Mesendoderm (in vitro differentiated cells): ENCODE measurements around the gene POLD2.
A peak's percentile ranks its signal among the peaks of the same experiment; 100 is the strongest.
"Not testable (repeated sequence)": the region's sequence is repeated elsewhere in the genome, so short reads cannot be mapped to it uniquely, and the experiment has no call there.

Source experiments
- DNase-seq: peaks from one replicate; pipeline ENCODE4 v3.0.0; 2013
- H2AK5ac ChIP-seq: 2 replicates; pipeline ENCODE4 v1.6.1; 2013; ENCODE audit warnings: low read length, inconsistent platforms
- H2BK120ac ChIP-seq: 2 replicates; pipeline ENCODE4 v1.6.1; 2013; ENCODE audit warnings: low read depth, mild to moderate bottlenecking, low read length, moderate library complexity, mixed read lengths
- H2BK15ac ChIP-seq: replicated peaks from 2 replicates; pipeline ENCODE4 v1.6.1; 2013; ENCODE audit warnings: low read depth, mild to moderate bottlenecking, moderate library complexity
- H2BK5ac ChIP-seq: 2 replicates; pipeline ENCODE4 v1.6.1; 2013; ENCODE audit warnings: low read length, inconsistent platforms
- H3K18ac ChIP-seq: 2 replicates; pipeline ENCODE4 v1.6.1; 2013; ENCODE audit warnings: mild to moderate bottlenecking, low read length, mixed read lengths
- H3K23ac ChIP-seq: one replicate; pipeline ENCODE4 v1.6.1; 2013; ENCODE audit warnings: low read length
- H3K27ac ChIP-seq: 2 replicates; pipeline ENCODE4 v1.5.1; 2013; ENCODE audit warnings: low read depth, mild to moderate bottlenecking, inconsistent platforms, low read length, moderate library complexity
- H3K27me3 ChIP-seq: 2 replicates; pipeline ENCODE4 v1.6.1; 2013; ENCODE audit warnings: low read length, control low read depth, mild to moderate bottlenecking, inconsistent platforms; ENCODE audit not compliant: insufficient read depth, poor library complexity
- H3K36me3 ChIP-seq: 2 replicates; pipeline ENCODE4 v1.6.1; 2013; ENCODE audit warnings: low read length, inconsistent platforms; ENCODE audit not compliant: control insufficient read depth, insufficient read depth
- H3K4ac ChIP-seq: one replicate; pipeline ENCODE4 v1.6.1; 2013; ENCODE audit warnings: low read depth, mild to moderate bottlenecking, low read length, moderate library complexity
- H3K4me1 ChIP-seq: 2 replicates; pipeline ENCODE4 v1.6.1; 2013; ENCODE audit warnings: low read depth, low read length, inconsistent platforms; ENCODE audit not compliant: control insufficient read depth
- H3K4me2 ChIP-seq: 2 replicates; pipeline ENCODE4 v1.6.1; 2013; ENCODE audit warnings: low read length
- H3K4me3 ChIP-seq: 2 replicates; pipeline ENCODE4 v1.5.1; 2013; ENCODE audit warnings: mild to moderate bottlenecking, low read length
- H3K56ac ChIP-seq: one replicate; pipeline ENCODE4 v1.6.1; 2013; ENCODE audit warnings: low read length
- H3K79me1 ChIP-seq: 2 replicates; pipeline ENCODE4 v1.6.1; 2013; ENCODE audit warnings: low read length, inconsistent platforms
- H3K79me2 ChIP-seq: 2 replicates; pipeline ENCODE4 v1.6.1; 2013; ENCODE audit warnings: mild to moderate bottlenecking, low read length; ENCODE audit not compliant: control insufficient read depth, insufficient read depth
- H3K9ac ChIP-seq: 2 replicates; pipeline ENCODE4 v1.6.1; 2013; ENCODE audit warnings: low read length, inconsistent platforms
- H4K5ac ChIP-seq: one replicate; pipeline ENCODE4 v1.6.1; 2013; ENCODE audit warnings: low read length
- H4K8ac ChIP-seq: one replicate; pipeline ENCODE4 v1.6.1; 2013; ENCODE audit warnings: low read depth, mild to moderate bottlenecking, control low read depth, low read length, moderate library complexity
- WGBS: extraction: QIAGEN DNeasy Blood & Tissue Kit; methylation state at CpG from one replicate; pipeline ENCODE4 v1.1.7; 2013; ENCODE audit warnings: low lambda C conversion rate, missing lambda C conversion rate; ENCODE audit not compliant: insufficient coverage; ENCODE audit errors: extremely low coverage; 5-methylcytosine and 5-hydroxymethylcytosine counted together

Gene POLD2

DNA sequence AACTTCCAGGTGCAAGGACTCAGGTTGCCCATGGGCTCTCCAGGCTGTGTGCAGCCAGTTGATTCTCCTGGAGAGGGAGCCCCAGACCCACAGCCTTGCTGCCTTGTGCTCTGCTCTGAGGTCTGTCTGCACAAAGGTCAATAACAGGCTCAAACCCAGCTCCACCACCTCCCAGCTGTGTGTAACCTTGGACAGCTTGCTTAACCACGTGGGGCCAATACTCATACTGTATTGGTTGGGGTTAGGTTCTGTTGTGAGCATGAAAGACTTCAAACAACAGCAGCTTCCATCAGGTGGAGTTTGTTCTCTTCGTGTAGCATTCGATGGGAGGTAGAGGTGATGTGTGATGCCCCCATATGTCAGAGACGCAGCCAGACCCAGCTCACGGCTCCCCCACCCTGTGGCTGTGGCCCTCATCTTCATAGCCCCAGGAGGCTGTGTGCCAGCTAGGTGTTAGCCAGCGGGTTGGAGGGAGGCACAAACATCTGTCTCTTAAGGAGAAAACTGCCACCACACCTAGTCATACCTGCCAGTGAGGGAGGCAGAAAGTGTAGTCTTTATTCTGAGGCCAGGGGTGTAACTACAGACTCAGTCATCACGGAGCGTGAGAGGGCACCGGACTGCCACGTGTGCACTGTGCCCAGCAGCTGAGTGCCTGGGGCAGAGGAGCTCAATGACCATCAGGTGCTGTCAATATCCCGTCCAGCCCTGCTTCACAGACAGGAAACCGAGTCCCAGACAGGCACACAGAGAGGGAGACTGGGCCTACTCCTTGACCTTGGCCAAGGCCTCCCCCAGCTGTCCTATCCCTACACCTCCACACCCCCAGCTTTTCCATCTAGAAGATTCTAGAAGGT is 8.1 kb upstream of the POLD2 start:
- Histone ChIP-seq H4K5ac (no peak overlapping the region), H3K23ac (no peak overlapping the region), H3K4me3 (no peak overlapping the region), H3K79me1 (no peaks in the 10 kb centered on the region), H4K8ac (no peak overlapping the region), H3K4me2 (no peak overlapping the region), H3K4ac (no peak overlapping the region), H3K56ac (peak overlapping the region; percentile 34), H2BK120ac (no peak overlapping the region), H2BK15ac (no peak overlapping the region), H3K27ac (no peak overlapping the region), H3K9ac (no peak overlapping the region), H3K36me3 (no peaks in the 10 kb centered on the region), H3K18ac (no peak overlapping the region), H3K79me2 (no peaks in the 10 kb centered on the region), H3K27me3 (no peaks in the 10 kb centered on the region), H2AK5ac (no peak overlapping the region), H2BK5ac (no peak overlapping the region), H3K4me1 (peaks cover 11% of the 10 kb centered on the region)
- WGBS: no CpG with 5 or more reads among the region's 12 CpGs
- DNase-seq: peak; percentile 83

DNA sequence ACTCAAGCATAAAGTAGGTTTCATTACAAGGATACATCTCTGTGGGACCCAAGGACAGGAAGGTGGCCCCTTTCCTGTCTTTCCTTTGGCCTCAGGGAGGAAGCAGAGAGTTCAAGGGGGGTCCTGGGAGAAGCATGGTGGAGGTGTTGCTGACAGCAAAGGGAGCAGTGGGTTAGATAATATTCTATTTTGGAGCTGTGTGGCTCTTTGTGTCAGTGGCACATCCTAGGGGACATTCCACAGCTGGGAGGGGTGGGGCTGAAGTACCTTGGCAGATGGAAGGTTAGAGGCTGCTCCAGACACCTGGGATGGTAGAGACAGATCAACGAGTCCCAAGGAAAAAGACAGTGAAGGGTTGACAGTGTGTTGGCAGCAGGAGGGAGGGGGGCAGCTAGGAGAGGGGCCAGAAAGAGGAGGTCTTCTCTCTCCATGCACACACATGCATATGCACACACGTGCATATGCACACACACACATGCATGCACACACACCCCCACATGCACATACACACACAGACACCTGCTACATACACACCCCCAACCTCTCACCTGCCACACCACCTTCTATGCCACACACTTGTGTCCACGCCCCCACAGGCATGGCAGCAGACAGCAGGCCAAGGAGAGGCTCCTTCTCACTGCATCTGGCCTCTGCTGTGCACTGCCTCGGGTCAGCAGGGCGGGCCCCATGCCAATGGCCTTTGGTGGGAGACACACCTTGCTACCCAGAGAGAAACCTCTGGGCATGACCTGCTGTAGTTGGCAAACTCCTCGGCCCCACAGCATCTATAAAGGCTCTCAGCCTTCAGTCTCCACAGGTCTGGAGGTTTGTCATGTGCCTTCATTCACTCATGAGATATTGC is 5.6 kb upstream of the POLD2 start:
- Histone ChIP-seq H2AK5ac (no peak overlapping the region), H2BK5ac (no peak overlapping the region), H3K4ac (no peak overlapping the region), H3K23ac (no peak overlapping the region), H2BK120ac (no peak overlapping the region), H3K79me2 (no peaks in the 10 kb centered on the region), H3K56ac (no peak overlapping the region), H3K27me3 (no peaks in the 10 kb centered on the region), H4K5ac (no peak overlapping the region), H3K4me2 (no peak overlapping the region), H3K4me1 (peaks cover 11% of the 10 kb centered on the region), H3K18ac (no peak overlapping the region), H3K27ac (no peak overlapping the region), H3K9ac (no peak overlapping the region), H3K4me3 (no peak overlapping the region), H3K36me3 (no peaks in the 10 kb centered on the region), H4K8ac (no peak overlapping the region), H3K79me1 (no peaks in the 10 kb centered on the region), H2BK15ac (no peak overlapping the region)
- no CpG with 5 or more reads among the region's 6 CpGs for WGBS
- DNase-seq: no peak

DNA sequence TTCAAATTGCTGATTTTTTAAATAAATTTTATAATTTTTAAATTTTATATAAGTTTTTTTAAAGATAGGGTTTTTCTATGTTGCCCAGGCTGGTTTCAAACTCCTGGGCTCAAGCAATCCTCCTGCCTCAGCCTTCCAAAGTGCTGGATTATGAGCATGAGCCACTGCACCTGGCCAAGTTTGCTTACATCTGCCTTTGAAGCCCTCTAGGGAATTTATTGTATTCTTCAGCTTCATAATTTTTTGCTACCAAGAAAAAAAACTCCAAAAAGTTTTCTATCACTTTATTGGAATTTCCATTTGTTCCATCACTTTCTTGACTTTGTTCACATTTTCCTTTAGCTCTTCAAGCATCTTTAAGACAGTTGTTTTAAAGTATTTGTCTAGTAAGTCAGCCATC is 3.8 kb upstream of the POLD2 start:
- no peak overlapping the region for H2AK5ac ChIP-seq
- no peak overlapping the region for H4K5ac ChIP-seq
- no peak overlapping the region for H3K4ac ChIP-seq
- H3K79me1 ChIP-seq: peaks cover 2% of the 10 kb centered on the region
- peaks cover 7% of the 10 kb centered on the region for H3K4me1 ChIP-seq
- no peaks in the 10 kb centered on the region for H3K36me3 ChIP-seq
- no peaks in the 10 kb centered on the region for H3K27me3 ChIP-seq
- H3K27ac ChIP-seq: no peak overlapping the region
- no peak overlapping the region for H3K18ac ChIP-seq
- no peak overlapping the region for H3K9ac ChIP-seq
- H2BK5ac ChIP-seq: no peak overlapping the region
- H3K23ac ChIP-seq: no peak overlapping the region
- H3K56ac ChIP-seq: no peak overlapping the region
- no peak overlapping the region for H3K4me3 ChIP-seq
- no peak overlapping the region for H3K4me2 ChIP-seq
- H2BK120ac ChIP-seq: no peak overlapping the region
- H4K8ac ChIP-seq: no peak overlapping the region
- DNase-seq: no peak
- H3K79me2 ChIP-seq: peaks cover 4% of the 10 kb centered on the region
- H2BK15ac ChIP-seq: no peak overlapping the region

DNA sequence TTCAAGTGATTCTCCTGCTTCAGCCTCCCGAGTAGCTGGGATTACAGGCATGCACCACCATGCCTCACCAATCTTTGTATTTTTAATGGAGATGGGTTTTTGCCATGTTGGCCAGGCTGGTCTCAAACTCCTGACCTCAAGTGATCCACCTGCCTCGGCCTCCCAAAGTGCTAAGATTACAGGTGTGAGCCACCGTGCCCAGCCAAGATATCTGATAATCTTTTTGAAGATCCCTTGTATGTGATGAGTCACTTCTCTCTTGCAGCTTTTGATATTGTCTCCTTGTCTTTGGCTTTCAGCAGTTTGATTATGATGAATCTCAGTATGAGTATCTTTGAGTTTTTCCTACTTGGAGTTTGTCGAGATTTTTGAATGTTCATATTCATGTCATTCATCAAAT is 3.2 kb upstream of the POLD2 start:
- not testable (repeated sequence) for H3K36me3 ChIP-seq, H3K4me2 ChIP-seq, H4K8ac ChIP-seq, H2AK5ac ChIP-seq, H3K9ac ChIP-seq, H2BK120ac ChIP-seq, H3K56ac ChIP-seq, H2BK15ac ChIP-seq, H3K23ac ChIP-seq, H3K18ac ChIP-seq, H3K27ac ChIP-seq, H4K5ac ChIP-seq, H3K4me1 ChIP-seq, H3K4me3 ChIP-seq, DNase-seq, H3K79me2 ChIP-seq, H2BK5ac ChIP-seq, H3K4ac ChIP-seq, H3K27me3 ChIP-seq, H3K79me1 ChIP-seq
- WGBS: no CpG with 5 or more reads among the region's 4 CpGs

DNA sequence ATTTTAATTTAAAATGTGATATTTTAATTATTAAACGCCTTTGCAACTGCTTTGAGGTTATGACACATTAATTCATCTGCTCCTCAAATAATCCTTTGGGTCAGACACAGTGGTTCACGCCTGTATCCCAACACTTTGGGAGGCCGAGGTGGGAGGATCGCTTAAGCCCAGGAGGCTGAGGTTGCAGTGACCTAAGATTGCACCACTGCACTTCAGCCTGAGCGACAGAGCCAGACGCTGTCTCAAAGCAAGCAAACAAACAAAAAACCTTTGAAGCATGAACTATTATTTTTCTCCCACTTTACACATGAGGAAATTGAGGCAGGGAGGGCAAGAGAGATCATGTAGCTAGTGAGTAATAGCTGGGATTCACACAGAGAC is 1.5 kb upstream of the POLD2 start:
- H2BK15ac ChIP-seq: no peak overlapping the region
- H3K79me2 ChIP-seq: peaks cover 14% of the 10 kb centered on the region
- peaks cover 13% of the 10 kb centered on the region for H3K79me1 ChIP-seq
- no peaks in the 10 kb centered on the region for H3K27me3 ChIP-seq
- no peak overlapping the region for H2BK120ac ChIP-seq
- H3K4me1 ChIP-seq: no peaks in the 10 kb centered on the region
- H3K56ac ChIP-seq: no peak overlapping the region
- H3K27ac ChIP-seq: no peak overlapping the region
- no peak overlapping the region for H4K5ac ChIP-seq
- no peak overlapping the region for H4K8ac ChIP-seq
- H3K23ac ChIP-seq: no peak overlapping the region
- H2AK5ac ChIP-seq: no peak overlapping the region
- H3K18ac ChIP-seq: no peak overlapping the region
- no peak overlapping the region for H3K4me3 ChIP-seq
- no peak overlapping the region for H3K4ac ChIP-seq
- no peak overlapping the region for H3K4me2 ChIP-seq
- no peak overlapping the region for H3K9ac ChIP-seq
- no peak overlapping the region for H2BK5ac ChIP-seq
- no CpG with 5 or more reads among the region's 6 CpGs for WGBS
- H3K36me3 ChIP-seq: peaks cover 2% of the 10 kb centered on the region
- DNase-seq: no peak
